Lower lobe of right lung (tissue), 2 donors: ENCODE measurements around the gene HCN1. TPM values are rescaled to one million over a fixed set of nuclear protein-coding genes. Genes with fewer than 3 reads are reported as not detected.
A peak's percentile ranks its signal among the peaks of the same experiment; 100 is the strongest.

Source experiments
- ATAC-seq, 2 donors: fragments of 200-7000 bp; cut with Tn5 transposase; one replicate each; pipeline ENCODE4 v1.9.1; 2020 to 2022; ENCODE audit warnings: mild to moderate bottlenecking in 2 of 2, moderate library complexity in 2 of 2
- DNase-seq: peaks from one replicate; pipeline ENCODE4 v3.0.0-alpha.2; 2020
- H3K27ac ChIP-seq: fragments of 200-600 bp; one replicate; pipeline ENCODE4 v1.8.0; 2022
- H3K27me3 ChIP-seq: fragments of 200-600 bp; one replicate; pipeline ENCODE4 v1.8.0; 2022; ENCODE audit warnings: low read depth
- H3K36me3 ChIP-seq: fragments of 200-600 bp; one replicate; pipeline ENCODE4 v1.8.0; 2022; ENCODE audit warnings: mild to moderate bottlenecking
- H3K4me1 ChIP-seq: fragments of 200-600 bp; one replicate; pipeline ENCODE4 v1.8.0; 2022
- H3K4me3 ChIP-seq: fragments of 200-600 bp; one replicate; pipeline ENCODE4 v1.8.0; 2022; ENCODE audit warnings: mild to moderate bottlenecking
- H3K9me3 ChIP-seq: fragments of 200-600 bp; one replicate; pipeline ENCODE4 v1.8.0; 2022
- CTCF ChIP-seq: fragments of 200-600 bp; IDR thresholded peaks from one replicate; pipeline ENCODE4 v1.8.0; 2022; ENCODE audit warnings: antibody characterized with exemption, mild to moderate bottlenecking
- intact Hi-C: fragments of 100-400 bp; cut with DNase I; formaldehyde crosslinking; loops from one replicate; pipeline ENCODE4 v1.11.0; 2022
- total RNA-seq: library from RNA; stranded (reverse); fragmentation: NEBNext Ultra II Directional; extraction: Animal tissue kit (Norgen Biotek cat#: 25700); gene quantifications from one replicate; pipeline ENCODE4 v1.2.1, GENCODE V29; 2021
- donor health status: DM: no; HTN: yes; CAD: no; lungs with severe emphysema.

The HCN1 gene
- total RNA-seq, 1 donor from 2014 or later = not detected

GRCh38 chr5:45225571-45226031 lies 470.6 kb downstream of the HCN1 start:
- intact Hi-C loops = no loop called here
- Histone ChIP-seq H3K4me3 (no peak overlapping the region), H3K27ac (no peak overlapping the region), H3K9me3 (no peaks in the 10 kb centered on the region), H3K4me1 (no peaks in the 10 kb centered on the region), H3K27me3 (no peaks in the 10 kb centered on the region), H3K36me3 (no peaks in the 10 kb centered on the region)
- no peak for TF ChIP-seq CTCF
- DNase-seq (no peak), ATAC-seq (peak in 1 of 2 donors; percentile 41)

- Histone ChIP-seq H3K4me1 (no peaks in the 10 kb centered on the region), H3K27ac (no peak overlapping the region), H3K4me3 (no peak overlapping the region), H3K36me3 (no peaks in the 10 kb centered on the region), H3K27me3 (no peaks in the 10 kb centered on the region), H3K9me3 (no peaks in the 10 kb centered on the region)
- no peak for TF ChIP-seq CTCF
- ATAC-seq (no peak), DNase-seq (no peak)
- intact Hi-C loops = no loop called here
Measured at GRCh38 chr5:45205403-45205961, 490.7 kb downstream of the HCN1 start.
